Epithelial cell of alveolus of lung (primary cell): ENCODE results near the gene SDR42E1. TPM values are rescaled to one million over a fixed set of nuclear protein-coding genes. Genes with fewer than 3 reads are reported as not detected.

ENCODE experiments used
- total RNA-seq: library from RNA; depleted of rRNA; stranded (reverse); fragments of >200 nt; gene quantifications from 2 replicates; pipeline ENCODE4 v1.2.1, GENCODE V29; 2015

The SDR42E1 gene, protein sequence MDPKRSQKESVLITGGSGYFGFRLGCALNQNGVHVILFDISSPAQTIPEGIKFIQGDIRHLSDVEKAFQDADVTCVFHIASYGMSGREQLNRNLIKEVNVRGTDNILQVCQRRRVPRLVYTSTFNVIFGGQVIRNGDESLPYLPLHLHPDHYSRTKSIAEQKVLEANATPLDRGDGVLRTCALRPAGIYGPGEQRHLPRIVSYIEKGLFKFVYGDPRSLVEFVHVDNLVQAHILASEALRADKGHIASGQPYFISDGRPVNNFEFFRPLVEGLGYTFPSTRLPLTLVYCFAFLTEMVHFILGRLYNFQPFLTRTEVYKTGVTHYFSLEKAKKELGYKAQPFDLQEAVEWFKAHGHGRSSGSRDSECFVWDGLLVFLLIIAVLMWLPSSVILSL
- 0.08 and 0.65 TPM in 2 replicates for total RNA-seq

DNA sequence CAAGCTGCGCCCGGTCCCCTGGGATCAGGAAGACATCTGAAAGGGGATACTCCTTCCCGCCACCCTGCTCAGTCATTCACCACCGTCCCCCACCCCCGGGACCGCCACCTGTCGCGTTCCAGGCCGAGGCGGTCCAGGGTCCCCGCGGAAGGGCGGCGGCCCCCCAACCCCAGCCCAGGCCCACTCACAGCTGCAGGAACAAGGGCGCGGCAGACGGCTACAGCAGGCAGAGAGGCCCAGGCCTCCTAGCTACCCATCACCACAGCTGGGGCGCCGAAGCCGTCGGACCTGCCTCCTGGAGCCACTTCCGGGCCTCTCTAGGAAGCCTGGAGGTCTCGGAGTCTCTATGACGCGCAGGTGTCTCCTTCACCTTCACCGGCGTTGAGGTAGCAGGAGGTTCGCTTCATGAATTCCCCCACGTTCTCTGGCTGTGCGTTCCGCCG lies at the start of gene SDR42E1:
Gene SDR42E1 (minus strand): TSS at position 272 of the 443 bp plus-strand sequence. CDS start 10,612 bp downstream, outside the sequence.

DNA sequence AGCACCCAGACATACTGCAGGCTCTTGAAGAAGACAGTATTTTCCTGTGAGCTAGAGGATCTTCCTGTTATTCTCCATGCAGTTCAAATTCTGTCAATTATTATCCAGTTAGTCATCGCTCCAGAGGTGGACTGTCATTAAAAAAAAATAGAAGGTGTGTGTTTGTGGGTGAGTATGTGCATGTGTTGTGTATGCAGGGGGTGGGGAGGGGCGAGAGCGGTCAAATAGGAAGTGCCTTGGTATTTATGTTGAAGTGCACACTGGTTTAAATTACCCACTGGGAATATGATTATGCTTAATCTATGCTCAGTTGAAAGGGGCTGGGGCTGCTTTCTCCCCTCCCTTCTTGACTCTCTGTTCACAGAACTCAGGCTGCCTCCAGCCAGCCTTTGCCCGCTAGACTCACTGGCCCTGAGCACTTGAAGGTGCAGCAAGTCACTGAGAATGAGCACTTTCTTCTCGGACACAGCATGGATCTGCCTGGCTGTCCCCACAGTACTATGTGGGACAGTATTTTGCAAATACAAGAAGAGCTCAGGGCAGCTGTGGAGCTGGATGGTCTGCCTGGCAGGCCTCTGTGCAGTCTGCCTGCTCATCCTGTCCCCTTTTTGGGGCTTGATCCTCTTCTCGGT lies 23.8 kb upstream of the SDR42E1 start, which contains the start of gene HSD17B2:
Gene HSD17B2 (plus strand): TSS at position 273 of the 632 bp plus-strand sequence. CDS start 172 bp downstream, at position 445.

Other genes starting within 250 kb of the SDR42E1 start
- 0.56 and 1.3 TPM in 2 replicates for gene PLCG2, start 232.2 kb downstream of the SDR42E1 start, total RNA-seq
- 8.3 TPM in 1 of 2 replicates, not detected in the other for gene HSD17B2, start 23.8 kb upstream of the SDR42E1 start, total RNA-seq
- 25.3 and 37.9 TPM in 2 replicates for gene MPHOSPH6, start 158.8 kb upstream of the SDR42E1 start, total RNA-seq